Neural cell (in vitro differentiated cells): ENCODE results near the gene SPATA31A5. TPM values are rescaled to one million over a fixed set of nuclear protein-coding genes. Genes with fewer than 3 reads are reported as not detected.
"Not testable (repeated sequence)": the region's sequence is repeated elsewhere in the genome, so short reads cannot be mapped to it uniquely, and the experiment has no call there.

Experiments
- H2AFZ ChIP-seq: fragments of 200-600, 300-800 bp; sonication (generic), shearing (Covaris generic); 2 replicates; pipeline ENCODE4 v1.6.0; 2014; ENCODE audit warnings: low read depth, mild to moderate bottlenecking, antibody characterized with exemption, low read length, moderate library complexity
- H3F3A ChIP-seq: fragments of 200-600 bp; shearing (Covaris generic); 2 replicates; pipeline ENCODE4 v1.6.1; 2016; ENCODE audit warnings: mild to moderate bottlenecking, moderate library complexity, mixed read lengths, antibody characterized with exemption, low read length; ENCODE audit not compliant: insufficient read depth, poor library complexity, severe bottlenecking
- H3K27ac ChIP-seq: fragments of 200-600, 300-800 bp; sonication (generic), shearing (Covaris generic); 2 replicates; pipeline ENCODE4 v1.5.1; 2014; ENCODE audit warnings: mild to moderate bottlenecking, low read length, moderate library complexity
- H3K27me3 ChIP-seq: fragments of 300-800, 200-600 bp; sonication (generic), shearing (Covaris generic); 2 replicates; pipeline ENCODE4 v1.6.0; 2014; ENCODE audit warnings: mild to moderate bottlenecking, low read depth, low read length, moderate library complexity; ENCODE audit not compliant: insufficient read depth
- H3K36me3 ChIP-seq: fragments of 300-800, 200-600 bp; sonication (generic), shearing (Covaris generic); 2 replicates; pipeline ENCODE4 v1.5.1; 2014; ENCODE audit warnings: mild to moderate bottlenecking, antibody characterized with exemption, low read length, moderate library complexity; ENCODE audit not compliant: insufficient read depth
- H3K4me2 ChIP-seq: fragments of 300-800, 200-600 bp; sonication (generic), shearing (Covaris generic); 2 replicates; pipeline ENCODE4 v1.6.0; 2014; ENCODE audit warnings: mild to moderate bottlenecking, low read length
- H3K4me3 ChIP-seq: fragments of 300-800, 200-600 bp; sonication (generic), shearing (Covaris generic); 2 replicates; pipeline ENCODE4 v1.5.1; 2014; ENCODE audit warnings: mild to moderate bottlenecking, low read length, moderate library complexity
- H3K79me2 ChIP-seq: fragments of 200-600 bp; shearing (Covaris generic); replicated peaks from 2 replicates; pipeline ENCODE4 v1.6.0; 2014; ENCODE audit warnings: mild to moderate bottlenecking, low read length, moderate library complexity; ENCODE audit not compliant: insufficient read depth
- H3K9ac ChIP-seq: fragments of 300-800, 200-600 bp; sonication (generic), shearing (Covaris generic); 2 replicates; pipeline ENCODE4 v1.6.1; 2016; ENCODE audit warnings: mild to moderate bottlenecking, low read length, mixed read lengths
- H3K9me2 ChIP-seq: fragments of 200-600 bp; shearing (Covaris generic); 2 replicates; pipeline ENCODE4 v1.6.1; 2016; ENCODE audit warnings: mild to moderate bottlenecking, low read length, mixed read lengths; ENCODE audit not compliant: insufficient read depth
- H3K9me3 ChIP-seq: fragments of 200-600, 300-800 bp; sonication (generic), shearing (Covaris generic); 2 replicates; pipeline ENCODE4 v1.6.1; 2016; ENCODE audit warnings: mild to moderate bottlenecking, mixed run types, low read length, moderate library complexity, mixed read lengths
- H4K20me1 ChIP-seq: fragments of 200-600 bp; shearing (Covaris generic); 2 replicates; pipeline ENCODE4 v1.6.1; 2016; ENCODE audit warnings: mild to moderate bottlenecking, mixed run types; ENCODE audit not compliant: insufficient read depth
- polyA minus RNA-seq: library from RNA; depleted of rRNA, polyadenylated mRNA; stranded (reverse); fragments of >200 nt; gene quantifications from 2 replicates; pipeline ENCODE4 v1.2.3, GENCODE V29; 2014
- polyA plus RNA-seq: library from polyadenylated mRNA; depleted of rRNA; stranded (reverse); fragments of >200 nt; gene quantifications from 2 replicates; pipeline ENCODE4 v1.2.3, GENCODE V29; 2014
- small RNA-seq, 3 experiments: library from RNA; depleted of rRNA; stranded (forward); fragments of <200 nt; gene quantifications; one replicate each; pipeline ENCODE3, GENCODE V24; 2012

SPATA31A5 gene
- not detected in 2 replicates for polyA plus RNA-seq
- not detected in 2 replicates for polyA minus RNA-seq

DNA sequence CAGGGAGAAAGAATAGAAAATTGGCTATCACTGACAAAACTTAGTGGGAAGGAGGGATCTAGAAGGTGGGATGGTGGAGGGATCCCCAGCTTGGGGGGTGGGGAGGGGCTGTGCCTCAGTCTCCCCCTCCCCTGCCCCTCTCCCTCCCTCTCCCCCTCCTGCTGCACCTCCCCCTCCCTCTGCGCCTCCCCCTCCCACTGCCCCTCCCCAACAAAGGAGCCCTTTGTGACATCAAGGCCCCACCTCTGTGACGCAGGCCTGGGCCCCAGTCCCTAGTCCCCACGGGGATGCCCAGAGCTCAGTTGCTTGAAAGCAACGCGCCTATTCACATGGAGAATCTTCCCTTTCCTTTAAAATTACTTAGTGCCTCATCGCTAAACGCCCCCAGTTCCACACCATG lies at the start of gene SPATA31A5:
Gene SPATA31A5, plus strand, starts transcription at position 301 of the 400 bp plus-strand sequence. Its CDS starts 29 bp downstream, at position 330.
- H3K79me2 ChIP-seq, H3K27me3 ChIP-seq, H3K9me2 ChIP-seq, H3K4me3 ChIP-seq, H3K27ac ChIP-seq, H2AFZ ChIP-seq, H3F3A ChIP-seq, H3K36me3 ChIP-seq, H4K20me1 ChIP-seq, H3K9ac ChIP-seq, H3K9me3 ChIP-seq, H3K4me2 ChIP-seq: not testable (repeated sequence)

DNA sequence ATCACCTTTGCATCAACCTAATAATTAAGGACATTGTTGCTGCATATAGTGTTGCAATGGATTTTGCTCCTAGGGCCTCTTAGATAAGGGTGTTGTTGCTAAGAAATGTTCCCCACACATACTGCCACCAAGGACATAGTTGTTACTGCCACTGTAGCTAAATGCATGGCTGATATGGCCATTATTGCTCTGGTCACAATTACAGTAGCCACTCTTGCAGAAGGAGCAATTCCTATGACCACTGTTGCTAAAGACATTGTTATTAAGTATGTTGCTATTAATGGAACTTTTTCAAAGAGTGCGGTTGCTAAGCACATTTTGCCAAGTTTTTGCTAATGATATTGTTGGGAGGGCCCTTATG lies 48.8 kb downstream of the SPATA31A5 start:
- not testable (repeated sequence) for H3K27ac ChIP-seq, H3K27me3 ChIP-seq, H3K4me3 ChIP-seq, H3K9me2 ChIP-seq, H2AFZ ChIP-seq, H3K79me2 ChIP-seq, H3K9ac ChIP-seq, H3K36me3 ChIP-seq, H3K9me3 ChIP-seq, H3K4me2 ChIP-seq, H3F3A ChIP-seq, H4K20me1 ChIP-seq

- not testable (repeated sequence) for H2AFZ ChIP-seq, H3K27me3 ChIP-seq, H4K20me1 ChIP-seq, H3K79me2 ChIP-seq, H3K4me3 ChIP-seq, H3F3A ChIP-seq, H3K9me3 ChIP-seq, H3K4me2 ChIP-seq, H3K9me2 ChIP-seq, H3K9ac ChIP-seq, H3K27ac ChIP-seq, H3K36me3 ChIP-seq
Observed at GRCh38 chr9:60966382-60966781, 52.2 kb downstream of the SPATA31A5 start.

Small RNAs within 50 kb of the gene (small RNA-seq; reads per million reads assigned to genes)
- gene AL590491.3, result 0 reads per million in 3 experiments
